Suprapubic skin (tissue), 4 donors: ENCODE data around the gene SPDYE2B.
"Not testable (repeated sequence)": the region's sequence is repeated elsewhere in the genome, so short reads cannot be mapped to it uniquely, and the experiment has no call there.

Experiments
- CTCF ChIP-seq, 2 donors: fragments of 200-600 bp in 1 of 2; fragments of 450-650 bp in 1 of 2; sonication (generic) in 1 of 2; IDR thresholded peaks; one replicate each; pipeline ENCODE4 v1.5.1; 2016 to 2019; ENCODE audit warnings: antibody characterized with exemption in 2 of 2, mild to moderate bottlenecking in 1 of 2, moderate library complexity in 1 of 2
- EP300 ChIP-seq: sonication (generic); formaldehyde crosslinking; IDR thresholded peaks from one replicate; pipeline ENCODE4 v1.6.1; 2017; ENCODE audit warnings: antibody characterized with exemption
- POLR2AphosphoS5 ChIP-seq, 3 donors: sonication (generic); formaldehyde crosslinking; IDR thresholded peaks; one replicate each; pipeline ENCODE4 v1.6.1; 2017; ENCODE audit warnings: antibody characterized with exemption in 3 of 3

- not testable (repeated sequence) for TF ChIP-seq CTCF (IDR thresholded peaks at IDR 0.05); EP300; POLR2AphosphoS5 (IDR thresholded peaks at IDR 0.05)
Observed at GRCh38 chr7:102696009-102696408, 45.9 kb downstream of the SPDYE2B start.
